Mononuclear cell (primary cell): Measurements from ENCODE around the gene LRP1B. TPM values are rescaled to one million over a fixed set of nuclear protein-coding genes. Genes with fewer than 3 reads are reported as not detected.

ENCODE experiments used
- H3K27me3 ChIP-seq: 2 replicates; pipeline ENCODE4 v1.6.0; 2011; ENCODE audit warnings: low read length, control low read depth; ENCODE audit not compliant: insufficient read depth
- H3K4me1 ChIP-seq: 2 replicates; pipeline ENCODE4 v1.5.1; 2011; ENCODE audit warnings: mild to moderate bottlenecking, low read length, control low read depth; ENCODE audit not compliant: insufficient read depth
- H3K4me3 ChIP-seq: 2 replicates; pipeline ENCODE4 v1.5.1; 2011; ENCODE audit warnings: mild to moderate bottlenecking, low read length, moderate library complexity
- H3K9me3 ChIP-seq: 2 replicates; pipeline ENCODE4 v1.5.1; 2011; ENCODE audit warnings: low read depth, mild to moderate bottlenecking, control low read depth, low read length
- total RNA-seq: library from RNA; depleted of rRNA; stranded (reverse); fragments of >200 nt; gene quantifications from one replicate; pipeline ENCODE4 v1.2.3, GENCODE V29; 2012

Gene LRP1B
- total RNA-seq, 1 donor: under 0.01 TPM

DNA sequence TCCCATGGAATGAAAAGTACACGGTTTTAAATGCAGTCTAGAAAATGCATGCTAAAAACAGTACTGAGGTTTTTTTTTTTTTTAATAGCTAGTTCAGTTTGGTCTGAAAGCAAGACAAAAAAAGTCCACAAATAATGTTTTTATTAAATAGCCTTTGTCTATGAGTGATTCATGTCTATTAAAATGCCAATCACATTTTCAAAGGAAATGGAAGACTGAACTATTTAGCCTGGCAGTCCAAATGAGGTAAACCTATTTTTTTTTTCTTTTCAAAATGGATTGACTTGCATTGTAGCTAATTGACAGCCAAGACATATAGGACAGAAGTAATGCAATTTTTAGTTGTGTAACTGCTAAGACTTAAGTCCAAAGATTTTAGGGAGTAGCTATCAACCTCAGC, 90.3 kb downstream of the LRP1B start:
- H3K27me3 ChIP-seq: no peaks in the 10 kb centered on the region
- no peak overlapping the region for H3K4me3 ChIP-seq
- H3K4me1 ChIP-seq: no peaks in the 10 kb centered on the region
- no peaks in the 10 kb centered on the region for H3K9me3 ChIP-seq

- Histone ChIP-seq H3K4me3 (no peak overlapping the region), H3K27me3 (no peaks in the 10 kb centered on the region), H3K9me3 (no peaks in the 10 kb centered on the region), H3K4me1 (no peaks in the 10 kb centered on the region)
Measured at GRCh38 chr2:142038826-142039225, 92.0 kb downstream of the LRP1B start.

DNA sequence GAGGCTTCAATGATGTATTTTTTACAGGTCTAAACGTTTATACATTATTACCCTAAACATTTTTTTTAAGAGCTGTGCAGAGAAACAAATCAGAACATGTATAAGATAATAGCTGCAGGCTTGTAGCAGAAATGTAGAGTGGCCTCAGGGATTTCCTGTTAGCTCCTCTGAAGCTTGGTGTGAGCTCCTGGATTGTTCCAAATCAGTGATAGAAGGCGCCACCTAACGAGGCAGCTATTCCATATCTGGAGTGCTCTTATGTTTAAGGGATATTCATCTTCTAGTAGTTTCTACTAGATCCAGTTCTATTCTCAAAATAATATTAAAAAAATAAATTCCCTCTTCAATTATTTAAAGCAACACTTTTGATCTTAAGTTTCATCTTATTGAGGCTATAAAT, 93.1 kb downstream of the LRP1B start:
- no peaks in the 10 kb centered on the region for H3K27me3 ChIP-seq
- H3K4me1 ChIP-seq: no peaks in the 10 kb centered on the region
- H3K9me3 ChIP-seq: no peaks in the 10 kb centered on the region
- H3K4me3 ChIP-seq: no peak overlapping the region

GRCh38 chr2:142037066-142037465, 93.8 kb downstream of the LRP1B start:
- Histone ChIP-seq H3K27me3 (no peaks in the 10 kb centered on the region), H3K9me3 (no peaks in the 10 kb centered on the region), H3K4me1 (no peaks in the 10 kb centered on the region), H3K4me3 (no peak overlapping the region)

DNA sequence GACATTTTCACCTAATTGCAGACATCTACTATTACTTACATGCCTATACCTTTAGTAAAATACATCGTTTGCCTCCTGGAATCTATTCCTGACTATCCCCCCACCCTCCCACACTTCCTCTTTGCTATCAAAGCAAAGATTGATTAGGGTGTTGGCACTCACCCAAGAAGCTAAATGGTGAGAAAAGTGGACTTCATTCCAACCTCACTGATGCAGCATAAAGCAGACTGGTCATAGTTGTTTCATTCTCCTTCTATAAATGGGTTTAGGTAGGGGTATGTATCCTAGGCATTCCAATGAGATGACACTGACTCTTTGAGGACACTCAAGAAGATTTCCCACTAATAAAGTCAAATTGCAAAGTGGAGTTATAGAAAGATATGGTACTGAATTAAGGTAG, 97.4 kb downstream of the LRP1B start:
- Histone ChIP-seq H3K4me1 (no peaks in the 10 kb centered on the region), H3K9me3 (no peaks in the 10 kb centered on the region), H3K4me3 (no peak overlapping the region), H3K27me3 (no peaks in the 10 kb centered on the region)

DNA sequence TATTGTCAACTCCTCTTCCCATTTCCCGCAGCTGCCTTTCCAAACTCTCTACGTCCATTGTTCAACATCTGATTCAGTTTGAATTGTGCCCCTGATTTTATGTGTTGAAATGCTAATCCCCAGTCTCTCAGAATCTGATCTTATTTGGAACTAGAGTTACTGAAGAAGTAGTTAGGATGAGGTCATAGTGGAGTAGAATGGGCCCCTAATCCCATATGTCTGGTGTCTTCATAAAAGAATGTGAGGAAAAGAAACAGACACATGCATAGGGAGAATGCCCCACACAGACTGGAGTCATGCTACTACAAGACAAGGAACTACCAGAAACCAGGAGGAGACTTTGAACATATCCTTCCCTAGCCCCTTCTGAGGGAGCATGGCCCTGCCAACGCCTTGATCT, 99.2 kb downstream of the LRP1B start:
- Histone ChIP-seq H3K4me3 (no peak overlapping the region), H3K27me3 (no peaks in the 10 kb centered on the region), H3K4me1 (no peaks in the 10 kb centered on the region), H3K9me3 (peaks cover 5% of the 10 kb centered on the region)

- Histone ChIP-seq H3K9me3 (peaks cover 5% of the 10 kb centered on the region), H3K27me3 (no peaks in the 10 kb centered on the region), H3K4me3 (no peak overlapping the region), H3K4me1 (no peaks in the 10 kb centered on the region)
Measured at GRCh38 chr2:142030735-142031134, 100.1 kb downstream of the LRP1B start.

DNA sequence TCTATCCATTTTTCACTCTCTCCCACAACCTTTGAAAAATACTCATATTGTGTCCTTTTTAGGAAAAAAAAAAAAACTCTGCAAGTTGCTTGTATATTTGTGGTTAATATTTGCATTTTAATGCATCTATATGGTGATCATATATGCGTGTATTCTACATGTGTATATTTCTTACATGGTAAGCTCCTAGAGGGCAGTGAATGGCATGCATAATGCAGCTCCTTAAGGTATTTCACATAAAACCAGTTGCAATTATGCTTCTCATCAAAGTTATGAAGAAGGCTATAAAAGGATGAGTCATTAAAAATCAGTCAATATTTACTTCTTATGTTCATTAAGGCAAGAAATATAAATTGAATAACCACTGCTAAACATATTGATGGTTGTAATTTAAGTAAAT, 100.8 kb downstream of the LRP1B start:
- Histone ChIP-seq H3K27me3 (no peaks in the 10 kb centered on the region), H3K4me1 (no peaks in the 10 kb centered on the region), H3K9me3 (peaks cover 5% of the 10 kb centered on the region), H3K4me3 (no peak overlapping the region)

DNA sequence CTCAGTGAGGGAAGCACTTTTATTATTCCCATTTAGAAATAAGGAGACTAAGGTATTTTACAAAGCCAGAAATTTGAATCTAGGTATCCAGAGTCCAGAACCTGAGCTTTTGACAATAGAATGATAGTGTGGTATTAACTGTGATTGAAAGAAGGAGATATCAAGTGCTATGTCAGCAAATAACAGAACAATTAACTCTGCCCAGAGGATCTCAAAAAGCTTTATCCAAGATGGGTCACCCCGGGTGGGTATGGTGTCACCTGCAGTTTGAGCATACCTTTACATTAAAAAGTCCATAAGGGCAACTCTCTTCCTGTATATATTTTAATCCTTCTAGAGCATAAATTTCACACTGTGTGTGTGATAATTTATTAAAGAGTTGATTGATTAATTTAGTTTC, 105.4 kb downstream of the LRP1B start:
- Histone ChIP-seq H3K4me3 (no peak overlapping the region), H3K9me3 (peaks cover 5% of the 10 kb centered on the region), H3K4me1 (no peaks in the 10 kb centered on the region), H3K27me3 (no peaks in the 10 kb centered on the region)

- no peaks in the 10 kb centered on the region for H3K9me3 ChIP-seq
- no peaks in the 10 kb centered on the region for H3K4me1 ChIP-seq
- H3K27me3 ChIP-seq: no peaks in the 10 kb centered on the region
- H3K4me3 ChIP-seq: no peak overlapping the region
Measured at GRCh38 chr2:142020368-142020767, 110.4 kb downstream of the LRP1B start.

DNA sequence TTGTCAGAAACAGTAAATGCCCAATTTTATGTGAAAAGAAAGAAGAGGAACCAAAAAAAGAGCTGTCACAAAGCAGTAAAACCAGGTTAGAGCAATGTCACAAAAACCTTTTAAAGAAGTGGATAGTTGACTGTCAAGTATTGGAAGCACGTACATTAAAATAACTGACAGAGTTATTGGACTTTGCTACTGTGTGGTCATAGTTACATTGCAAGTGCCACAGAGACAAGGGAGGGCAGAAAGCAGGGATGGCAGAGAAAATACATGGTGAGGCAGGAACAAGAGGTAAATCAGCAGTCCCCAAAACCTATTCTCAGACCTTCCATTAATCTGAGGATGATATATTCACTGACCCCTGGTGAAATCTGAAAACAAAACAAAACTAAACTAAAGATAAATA, 116.3 kb downstream of the LRP1B start:
- H3K4me3 ChIP-seq: no peak overlapping the region
- no peaks in the 10 kb centered on the region for H3K4me1 ChIP-seq
- H3K9me3 ChIP-seq: no peaks in the 10 kb centered on the region
- H3K27me3 ChIP-seq: no peaks in the 10 kb centered on the region

DNA sequence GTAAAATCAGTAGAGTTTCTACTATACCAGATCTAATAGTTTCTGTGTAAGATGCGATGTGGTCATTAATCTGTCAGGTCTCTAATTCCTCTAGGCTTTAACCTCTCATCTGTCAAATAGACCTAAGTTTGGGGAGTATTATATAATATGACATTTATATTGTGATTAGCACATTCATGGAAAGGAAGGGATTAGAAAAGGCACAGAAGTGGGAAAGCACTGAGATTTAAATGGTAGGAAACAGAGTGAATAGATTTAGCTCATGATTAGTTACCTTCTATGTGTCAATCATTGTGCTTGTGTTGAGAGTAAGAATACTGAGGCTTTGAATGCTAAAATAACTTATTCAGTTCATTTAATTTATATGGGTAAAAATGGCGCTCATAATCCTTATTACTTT, 118.0 kb downstream of the LRP1B start:
- Histone ChIP-seq H3K4me1 (no peaks in the 10 kb centered on the region), H3K9me3 (no peaks in the 10 kb centered on the region), H3K27me3 (no peaks in the 10 kb centered on the region), H3K4me3 (no peak overlapping the region)

DNA sequence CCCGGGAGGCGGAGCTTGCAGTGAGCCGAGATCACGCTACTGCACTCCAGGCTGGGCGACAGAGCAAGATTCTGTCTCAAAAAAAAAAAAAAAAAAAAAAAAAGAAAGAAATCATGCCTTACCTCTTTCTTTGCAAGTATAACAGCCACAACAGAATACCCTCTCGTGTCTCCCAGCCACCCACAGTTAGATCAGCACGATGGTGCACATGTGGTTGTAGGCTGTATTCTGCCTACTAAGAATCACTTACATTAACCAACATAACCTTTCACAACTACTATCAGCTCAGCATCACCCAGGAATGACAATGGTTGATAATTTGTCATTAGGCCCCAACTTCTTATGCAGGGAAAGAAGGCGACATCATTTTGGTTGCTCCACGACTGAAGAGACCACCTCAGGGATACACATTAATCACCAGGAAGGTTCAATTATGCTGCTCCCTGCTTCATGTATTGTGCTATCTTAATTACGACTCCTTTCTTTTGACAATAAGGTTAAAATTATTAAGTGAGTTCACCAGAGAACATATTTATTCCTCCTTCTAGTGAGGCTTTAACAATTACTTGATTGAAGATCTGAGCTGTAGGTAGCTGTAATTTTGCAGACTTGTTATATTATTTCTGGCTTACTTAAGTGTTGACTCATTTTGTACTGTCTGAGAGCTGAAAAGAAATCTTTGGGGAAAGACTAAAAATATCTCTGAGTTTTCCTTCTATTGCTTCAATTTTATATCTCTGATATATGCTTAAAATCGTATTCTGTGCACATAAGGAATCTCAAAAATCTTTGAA, 120.1 kb downstream of the LRP1B start:
- no peaks in the 10 kb centered on the region for H3K27me3 ChIP-seq
- H3K9me3 ChIP-seq: no peaks in the 10 kb centered on the region
- H3K4me3 ChIP-seq: no peak overlapping the region
- no peaks in the 10 kb centered on the region for H3K4me1 ChIP-seq

DNA sequence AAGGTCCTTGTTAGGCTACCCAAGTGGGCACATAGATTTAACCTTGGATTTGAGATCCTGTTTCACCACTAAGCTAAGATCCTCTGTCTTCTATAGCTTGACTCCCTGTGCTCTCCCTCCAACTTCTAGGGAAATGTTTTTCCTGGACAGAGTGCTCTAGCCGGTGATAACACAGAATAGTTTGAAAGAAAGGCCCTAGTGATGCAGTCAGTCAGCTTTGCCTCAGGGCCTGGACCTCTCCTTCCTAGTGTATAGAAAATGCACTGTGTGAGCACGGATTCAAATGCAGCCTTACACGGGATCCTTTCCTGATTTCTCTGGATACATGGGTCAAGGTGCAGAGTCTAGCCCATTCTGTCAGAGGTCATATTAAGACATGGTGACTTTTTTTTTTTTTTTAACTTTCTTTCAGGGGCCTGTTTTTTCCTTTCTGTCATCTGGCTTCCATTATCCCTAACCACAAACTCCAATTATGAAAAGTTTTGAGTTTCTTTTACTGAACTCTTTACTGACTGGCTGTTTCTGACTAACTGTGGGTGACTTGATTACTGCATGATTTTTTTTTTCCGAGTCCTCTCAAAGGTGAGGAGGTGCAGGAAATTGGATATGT, 122.6 kb downstream of the LRP1B start:
- H3K4me3 ChIP-seq: no peak overlapping the region
- no peaks in the 10 kb centered on the region for H3K4me1 ChIP-seq
- no peaks in the 10 kb centered on the region for H3K9me3 ChIP-seq
- H3K27me3 ChIP-seq: no peaks in the 10 kb centered on the region

- H3K4me3 ChIP-seq: no peak overlapping the region
- no peaks in the 10 kb centered on the region for H3K9me3 ChIP-seq
- H3K4me1 ChIP-seq: no peaks in the 10 kb centered on the region
Measured at GRCh38 chr2:141994066-141994465, 136.8 kb downstream of the LRP1B start.

DNA sequence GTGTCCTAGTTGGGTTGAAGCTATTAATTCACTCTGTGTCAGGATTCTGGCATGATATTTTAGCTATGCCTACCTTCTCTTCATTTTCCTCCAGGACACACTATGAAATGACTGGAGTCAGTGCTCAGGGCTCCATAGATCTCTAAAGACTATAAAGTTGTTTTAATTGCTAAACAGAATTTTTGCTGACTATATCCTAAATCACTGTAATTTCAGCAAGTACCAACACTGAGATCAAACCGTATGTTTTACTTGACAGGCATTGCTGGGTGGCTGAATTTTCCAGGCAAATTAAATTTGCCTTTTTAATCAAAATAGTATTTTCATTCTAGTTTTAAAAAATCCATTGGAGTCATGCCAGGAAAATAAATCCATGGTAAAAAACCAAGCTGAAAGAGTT, 138.1 kb downstream of the LRP1B start:
- H3K27me3 ChIP-seq: no peaks in the 10 kb centered on the region
- no peaks in the 10 kb centered on the region for H3K4me1 ChIP-seq
- no peaks in the 10 kb centered on the region for H3K9me3 ChIP-seq

More at GRCh38 chr2:141994066-141994465, 136.8 kb downstream of the LRP1B start:
- H3K27me3 ChIP-seq: no peaks in the 10 kb centered on the region

More for the DNA sequence above, 138.1 kb downstream of the LRP1B start:
- H3K4me3 ChIP-seq: no peak overlapping the region
